Measurements from ENCODE around the gene FAM120A.

DNA sequence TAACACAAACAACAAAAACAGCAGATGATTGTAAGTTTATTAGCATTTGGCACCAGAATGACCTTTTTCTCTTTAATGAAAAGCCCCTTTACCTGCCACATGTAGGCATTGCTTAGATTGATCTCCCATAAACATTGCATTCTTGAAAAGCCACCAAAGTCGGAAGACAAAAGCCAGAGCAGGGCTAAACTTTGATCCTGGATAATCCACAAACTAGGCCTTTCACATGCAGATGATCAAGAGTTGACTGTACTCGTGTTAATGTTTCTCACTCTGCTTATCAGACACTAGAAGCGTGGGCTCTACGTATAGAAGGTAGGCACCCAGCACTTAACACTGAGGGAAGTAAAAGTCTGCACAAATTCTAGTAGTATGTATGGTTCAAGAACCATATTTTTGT, 103.9 kb downstream of the FAM120A start:
- TF ChIP-seq, protein P1, sequence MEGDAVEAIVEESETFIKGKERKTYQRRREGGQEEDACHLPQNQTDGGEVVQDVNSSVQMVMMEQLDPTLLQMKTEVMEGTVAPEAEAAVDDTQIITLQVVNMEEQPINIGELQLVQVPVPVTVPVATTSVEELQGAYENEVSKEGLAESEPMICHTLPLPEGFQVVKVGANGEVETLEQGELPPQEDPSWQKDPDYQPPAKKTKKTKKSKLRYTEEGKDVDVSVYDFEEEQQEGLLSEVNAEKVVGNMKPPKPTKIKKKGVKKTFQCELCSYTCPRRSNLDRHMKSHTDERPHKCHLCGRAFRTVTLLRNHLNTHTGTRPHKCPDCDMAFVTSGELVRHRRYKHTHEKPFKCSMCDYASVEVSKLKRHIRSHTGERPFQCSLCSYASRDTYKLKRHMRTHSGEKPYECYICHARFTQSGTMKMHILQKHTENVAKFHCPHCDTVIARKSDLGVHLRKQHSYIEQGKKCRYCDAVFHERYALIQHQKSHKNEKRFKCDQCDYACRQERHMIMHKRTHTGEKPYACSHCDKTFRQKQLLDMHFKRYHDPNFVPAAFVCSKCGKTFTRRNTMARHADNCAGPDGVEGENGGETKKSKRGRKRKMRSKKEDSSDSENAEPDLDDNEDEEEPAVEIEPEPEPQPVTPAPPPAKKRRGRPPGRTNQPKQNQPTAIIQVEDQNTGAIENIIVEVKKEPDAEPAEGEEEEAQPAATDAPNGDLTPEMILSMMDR (conservative IDR thresholded peaks at IDR 0.05), result no peak
- no peak for TF ChIP-seq ZFX (IDR thresholded peaks at IDR 0.05)

All from C4-2B (cell line).